Activated CD4-positive, alpha-beta T cell treated with anti-CD3 and anti-CD28 coated beads, Interleukin-2, amount 10 ng/mL, durations not matched to agents 24 days and 14 days (primary cell): ENCODE data around the gene RNF39. TPM values are rescaled to one million over a fixed set of nuclear protein-coding genes. Genes with fewer than 3 reads are reported as not detected.

Experiments
- DNase-seq: peaks from one replicate; pipeline ENCODE4 v3.0.0; 2022
- H3K27ac Mint-ChIP-seq: one replicate; pipeline ENCODE4 v1.8.0; 2022; ENCODE audit warnings: mild to moderate bottlenecking, mixed read lengths
- H3K27me3 Mint-ChIP-seq: one replicate; pipeline ENCODE4 v1.8.0; 2022; ENCODE audit warnings: mixed read lengths
- H3K36me3 Mint-ChIP-seq: one replicate; pipeline ENCODE4 v1.8.0; 2022; ENCODE audit warnings: low read depth, mild to moderate bottlenecking, mixed read lengths
- H3K4me1 Mint-ChIP-seq: one replicate; pipeline ENCODE4 v1.8.0; 2021; ENCODE audit warnings: mixed read lengths
- H3K4me3 Mint-ChIP-seq: one replicate; pipeline ENCODE4 v1.8.0; 2022; ENCODE audit warnings: mild to moderate bottlenecking, moderate library complexity, mixed read lengths
- H3K9me3 Mint-ChIP-seq: one replicate; pipeline ENCODE4 v1.8.0; 2021; ENCODE audit warnings: mixed read lengths
- intact Hi-C: fragments of 100-400 bp; cut with micrococcal nuclease; formaldehyde crosslinking; loops from one replicate; pipeline ENCODE4 v1.15.1; 2023
- total RNA-seq: library from RNA; stranded (reverse); gene quantifications from 2 replicates; pipeline ENCODE4 v1.2.3, GENCODE V29; 2022

RNF39 gene
- total RNA-seq, 1 donor from 2014 or later = not detected

GRCh38 chr6:30075790-30076732 lies 492 bp upstream of the RNF39 start:
- intact Hi-C loops = loop anchor here (2.0 kb wide), 1 partner anchor 27 kb away; no protein-coding TSS in a partner anchor
- Mint-ChIP-seq H3K4me3 (peak overlapping the region; percentile 24), H3K27me3 (peaks cover 77% of the 10 kb centered on the region), H3K4me1 (peaks cover 29% of the 10 kb centered on the region), H3K27ac (no peak overlapping the region), H3K36me3 (peaks cover 11% of the 10 kb centered on the region), H3K9me3 (no peaks in the 10 kb centered on the region)
- peak; percentile 68 for DNase-seq

GRCh38 chr6:30074331-30075093 lies 1.1 kb downstream of the RNF39 start:
- H3K27me3 Mint-ChIP-seq = peaks cover 79% of the 10 kb centered on the region

GRCh38 chr6:30073489-30074235 lies 1.9 kb downstream of the RNF39 start:
- H3K4me3 Mint-ChIP-seq = peak overlapping the region; percentile 18
- peaks cover 71% of the 10 kb centered on the region for H3K27me3 Mint-ChIP-seq
- H3K36me3 Mint-ChIP-seq = peaks cover 30% of the 10 kb centered on the region
- intact Hi-C loops = no loop called here
- peaks cover 35% of the 10 kb centered on the region for H3K4me1 Mint-ChIP-seq
- no peaks in the 10 kb centered on the region for H3K9me3 Mint-ChIP-seq
- peak; percentile 55 for DNase-seq
- no peak overlapping the region for H3K27ac Mint-ChIP-seq

More at GRCh38 chr6:30074331-30075093, 1.1 kb downstream of the RNF39 start:
- Mint-ChIP-seq H3K4me1 (peaks cover 34% of the 10 kb centered on the region), H3K27ac (no peak overlapping the region), H3K36me3 (peaks cover 25% of the 10 kb centered on the region), H3K9me3 (no peaks in the 10 kb centered on the region), H3K4me3 (peak overlapping the region; percentile 59)
- intact Hi-C loops = no loop called here
- peak; percentile 58 for DNase-seq

GRCh38 chr6:30071858-30072257 lies 3.7 kb downstream of the RNF39 start:
- H3K4me3 Mint-ChIP-seq = no peak overlapping the region
- no peak overlapping the region for H3K27ac Mint-ChIP-seq
- peaks cover 44% of the 10 kb centered on the region for H3K36me3 Mint-ChIP-seq
- DNase-seq = peak; percentile 64
- intact Hi-C loops = no loop called here
- H3K27me3 Mint-ChIP-seq = peaks cover 63% of the 10 kb centered on the region
- H3K4me1 Mint-ChIP-seq = peaks cover 42% of the 10 kb centered on the region
- H3K9me3 Mint-ChIP-seq = no peaks in the 10 kb centered on the region

GRCh38 chr6:30071081-30071818 lies 4.3 kb downstream of the RNF39 start:
- Mint-ChIP-seq H3K4me1 (peaks cover 41% of the 10 kb centered on the region), H3K4me3 (no peak overlapping the region), H3K27me3 (peaks cover 58% of the 10 kb centered on the region), H3K27ac (no peak overlapping the region), H3K36me3 (peaks cover 46% of the 10 kb centered on the region), H3K9me3 (no peaks in the 10 kb centered on the region)
- intact Hi-C loops = no loop called here
- peak; percentile 68 for DNase-seq

- peaks cover 63% of the 10 kb centered on the region for H3K36me3 Mint-ChIP-seq
Observed at GRCh38 chr6:30067460-30068139, 8.0 kb downstream of the RNF39 start.

GRCh38 chr6:30066577-30067459 lies 8.8 kb downstream of the RNF39 start, which contains the start of gene PPP1R11:
Gene PPP1R11, plus strand, starts transcription at chr6:30067198. Its CDS starts 213 bp downstream, at chr6:30067411.
- peak within 1 kb of the TSS; percentile 93 for H3K4me3 Mint-ChIP-seq
- intact Hi-C loops = loop anchor here (1.0 to 10.0 kb wide), 7 partner anchors 36 to 548 kb away; partner anchors contain the start of genes GNL1, HLA-F, MRPS18B and PPP1R10
- peak within 1 kb of the TSS; percentile 99 for H3K27ac Mint-ChIP-seq
- peaks cover 65% of the 10 kb centered on the region for H3K36me3 Mint-ChIP-seq
- H3K27me3 Mint-ChIP-seq = peaks cover 16% of the 10 kb centered on the region
- DNase-seq = peak; percentile 99
- no peaks in the 10 kb centered on the region for H3K9me3 Mint-ChIP-seq
- H3K4me1 Mint-ChIP-seq = peaks cover 45% of the 10 kb centered on the region

More at GRCh38 chr6:30067460-30068139, 8.0 kb downstream of the RNF39 start:
- Mint-ChIP-seq H3K4me3 (peak overlapping the region; percentile 93), H3K27ac (peak overlapping the region; percentile 99), H3K9me3 (no peaks in the 10 kb centered on the region), H3K27me3 (peaks cover 24% of the 10 kb centered on the region), H3K4me1 (peaks cover 45% of the 10 kb centered on the region)
- no peak for DNase-seq
- intact Hi-C loops = loop anchor here (1.0 to 10.0 kb wide), 7 partner anchors 35 to 547 kb away; partner anchors contain the start of genes GNL1, HLA-F, MRPS18B and PPP1R10

- Mint-ChIP-seq H3K9me3 (no peaks in the 10 kb centered on the region), H3K27me3 (peaks cover 11% of the 10 kb centered on the region), H3K36me3 (peaks cover 68% of the 10 kb centered on the region), H3K27ac (peak overlapping the region; percentile 99), H3K4me1 (peaks cover 46% of the 10 kb centered on the region), H3K4me3 (peak overlapping the region; percentile 93)
- intact Hi-C loops = loop anchor here (2.0 to 10.0 kb wide), 6 partner anchors 37 to 549 kb away; partner anchors contain the start of genes GNL1, HLA-F, MRPS18B and PPP1R10
- peak; percentile 64 for DNase-seq
Observed at GRCh38 chr6:30066082-30066481, 9.5 kb downstream of the RNF39 start.

- H3K4me3 Mint-ChIP-seq = peak overlapping the region; percentile 42
- DNase-seq = no peak
- H3K9me3 Mint-ChIP-seq = no peaks in the 10 kb centered on the region
- H3K36me3 Mint-ChIP-seq = peaks cover 46% of the 10 kb centered on the region
- intact Hi-C loops = loop anchor here (5.0 to 10.0 kb wide), 4 partner anchors 96 to 551 kb away; partner anchors contain the start of genes GNL1, HLA-F, MRPS18B and PPP1R10
- no peak overlapping the region for H3K27ac Mint-ChIP-seq
- H3K4me1 Mint-ChIP-seq = peaks cover 43% of the 10 kb centered on the region
- H3K27me3 Mint-ChIP-seq = peaks cover 3% of the 10 kb centered on the region
Observed at GRCh38 chr6:30063315-30063714, 12.3 kb downstream of the RNF39 start.

GRCh38 chr6:30062471-30063178 lies 12.9 kb downstream of the RNF39 start:
- Mint-ChIP-seq H3K27ac (peak overlapping the region; percentile 39), H3K4me1 (peaks cover 36% of the 10 kb centered on the region), H3K36me3 (peaks cover 40% of the 10 kb centered on the region), H3K9me3 (no peaks in the 10 kb centered on the region), H3K27me3 (peaks cover 3% of the 10 kb centered on the region), H3K4me3 (peak overlapping the region; percentile 97)
- DNase-seq = peak; percentile 60
- intact Hi-C loops = loop anchor here (5.0 to 10.0 kb wide), 4 partner anchors 95 to 552 kb away; partner anchors contain the start of genes GNL1, HLA-F, MRPS18B and PPP1R10
